Measurements from ENCODE around the gene ZNF85. TPM values are rescaled to one million over a fixed set of nuclear protein-coding genes. Genes with fewer than 3 reads are reported as not detected.

ZNF85 gene
- total RNA-seq: 3.3 and 4.4 TPM in 2 replicates

DNA sequence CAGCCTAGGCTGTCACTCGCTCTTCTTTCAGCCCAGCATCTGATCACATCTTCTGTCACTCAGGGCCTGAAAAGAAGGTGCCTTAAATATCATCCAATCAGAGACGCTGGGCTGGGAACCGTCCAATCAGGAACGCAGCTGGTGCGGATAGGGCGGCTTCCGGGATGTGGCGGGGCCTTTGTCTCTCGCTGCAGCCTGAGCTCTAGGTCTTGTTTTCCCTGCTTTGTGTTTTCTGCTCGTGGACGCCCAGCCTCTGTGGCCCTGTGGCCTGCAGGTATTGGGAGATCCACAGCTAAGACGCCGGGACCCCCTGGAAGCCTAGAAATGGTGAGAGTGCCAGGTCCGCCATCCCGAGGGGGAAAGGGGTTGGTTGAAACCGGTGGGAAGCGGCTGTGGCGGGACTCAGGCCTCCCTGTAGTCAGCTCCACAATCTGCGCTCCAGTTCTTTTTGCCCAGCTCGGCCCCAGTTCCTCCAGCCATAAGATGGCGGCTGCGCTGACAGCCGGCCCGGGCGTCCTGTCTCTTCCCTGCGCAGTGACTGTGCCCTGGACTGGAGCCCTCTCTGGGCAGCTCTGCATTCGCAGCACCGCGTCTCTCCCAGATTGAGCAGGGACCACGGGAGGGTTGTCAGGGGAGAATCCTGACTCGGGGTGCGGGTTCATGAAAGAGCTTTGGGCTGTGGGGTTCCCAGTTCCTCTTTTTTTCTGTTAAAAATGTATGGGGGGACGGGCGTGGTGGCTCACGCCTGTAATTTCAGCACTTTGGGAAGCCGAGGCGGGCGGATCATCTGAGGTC is at the start of gene ZNF85:
Gene ZNF85, plus strand, starts transcription at position 175 of the 795 bp plus-strand sequence. Its CDS starts 150 bp downstream, at position 325.

Other genes starting within 250 kb of the ZNF85 start
- 1.7 and 3.3 TPM in 2 replicates for gene ZNF66, start 146.9 kb upstream of the ZNF85 start, total RNA-seq
- gene ZNF430, start 97.4 kb downstream of the ZNF85 start, total RNA-seq: 8.2 and 13.0 TPM in 2 replicates
- 5.1 and 9.8 TPM in 2 replicates for gene ZNF714, start 159.0 kb downstream of the ZNF85 start, total RNA-seq
- 9.2 and 16.9 TPM in 2 replicates for gene ZNF431, start 218.8 kb downstream of the ZNF85 start, total RNA-seq

All from nasal cavity respiratory epithelium epithelial cell of viscerocranial mucosa (primary cell).